ENCODE measurements around the gene NUFIP1.

- TF ChIP-seq CTCF (conservative IDR thresholded peaks at IDR 0.05; ENCODE audit: low read depth in 2 of 2) (no peak), ETS1 (IDR thresholded peaks at IDR 0.05) (no peak)
These were observed 89.3 kb downstream of the NUFIP1 start for GRCh38 chr13:44899967-44900366.
